ENCODE data around the gene GGNBP2.

Gene GGNBP2

DNA sequence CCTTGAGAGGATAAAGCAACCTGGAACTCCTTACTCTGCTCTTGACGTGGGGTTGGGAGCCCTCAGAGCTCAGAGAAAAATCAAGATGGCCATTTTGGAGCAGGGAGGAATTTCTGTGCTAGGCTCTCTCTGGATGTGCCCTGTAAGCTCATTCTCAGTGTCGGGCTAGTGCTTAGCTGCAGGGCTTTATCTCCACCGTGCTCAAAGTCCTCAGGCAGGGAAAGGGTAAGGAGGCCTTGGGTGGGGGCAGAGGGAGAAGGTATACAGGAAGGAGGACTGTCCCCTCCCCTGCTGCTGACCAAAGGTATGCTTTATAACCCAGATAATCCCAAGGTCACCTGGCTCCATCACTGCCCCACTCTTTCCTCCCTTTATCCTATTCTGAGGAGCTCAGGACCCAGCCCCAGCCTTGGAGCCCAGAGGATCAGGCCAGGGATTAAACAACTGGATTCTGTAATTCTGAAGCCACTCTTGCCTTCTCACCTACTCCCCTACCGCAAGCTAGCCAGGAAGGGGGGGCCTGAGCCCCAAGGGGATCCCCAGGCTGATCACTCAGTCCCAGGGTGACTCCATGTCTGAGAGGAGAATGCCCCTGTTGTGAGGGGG is 48.1 kb downstream of the GGNBP2 start:
- Histone ChIP-seq H3K27me3 (ENCODE audit: insufficient read depth, low read length, poor library complexity, severe bottlenecking) (no peaks in the 10 kb centered on the region), H3K4me3 (ENCODE audit: low read length, poor library complexity, severe bottlenecking) (peak overlapping the region; percentile 69), H3F3A (ENCODE audit: low read depth) (peaks cover 6% of the 10 kb centered on the region), H3K9me2 (replicated peaks; ENCODE audit: low read depth, low read length) (no peaks in the 10 kb centered on the region), H2AFZ (ENCODE audit: low read length) (no peak overlapping the region), H3K79me2 (ENCODE audit: insufficient read depth, low read length) (no peaks in the 10 kb centered on the region), H3K36me3 (ENCODE audit: insufficient read depth, low read length) (peaks cover 32% of the 10 kb centered on the region; the same call in 1 of the 2 replicates), H3K4me2 (ENCODE audit: low read depth, low read length, poor library complexity, severe bottlenecking) (peak overlapping the region; percentile 64), H3K4me1 (ENCODE audit: insufficient read depth, low read length, poor library complexity, severe bottlenecking) (peaks cover 4% of the 10 kb centered on the region), H4K20me1 (ENCODE audit: insufficient read depth, low read length, poor library complexity, severe bottlenecking) (peaks cover 3% of the 10 kb centered on the region), H3K9me3 (ENCODE audit: insufficient read depth, low read depth, low read length) (no peaks in the 10 kb centered on the region), H3K9ac (ENCODE audit: low read depth, low read length, poor library complexity, severe bottlenecking) (no peak overlapping the region)
- TF ChIP-seq, protein P1, sequence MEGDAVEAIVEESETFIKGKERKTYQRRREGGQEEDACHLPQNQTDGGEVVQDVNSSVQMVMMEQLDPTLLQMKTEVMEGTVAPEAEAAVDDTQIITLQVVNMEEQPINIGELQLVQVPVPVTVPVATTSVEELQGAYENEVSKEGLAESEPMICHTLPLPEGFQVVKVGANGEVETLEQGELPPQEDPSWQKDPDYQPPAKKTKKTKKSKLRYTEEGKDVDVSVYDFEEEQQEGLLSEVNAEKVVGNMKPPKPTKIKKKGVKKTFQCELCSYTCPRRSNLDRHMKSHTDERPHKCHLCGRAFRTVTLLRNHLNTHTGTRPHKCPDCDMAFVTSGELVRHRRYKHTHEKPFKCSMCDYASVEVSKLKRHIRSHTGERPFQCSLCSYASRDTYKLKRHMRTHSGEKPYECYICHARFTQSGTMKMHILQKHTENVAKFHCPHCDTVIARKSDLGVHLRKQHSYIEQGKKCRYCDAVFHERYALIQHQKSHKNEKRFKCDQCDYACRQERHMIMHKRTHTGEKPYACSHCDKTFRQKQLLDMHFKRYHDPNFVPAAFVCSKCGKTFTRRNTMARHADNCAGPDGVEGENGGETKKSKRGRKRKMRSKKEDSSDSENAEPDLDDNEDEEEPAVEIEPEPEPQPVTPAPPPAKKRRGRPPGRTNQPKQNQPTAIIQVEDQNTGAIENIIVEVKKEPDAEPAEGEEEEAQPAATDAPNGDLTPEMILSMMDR (conservative IDR thresholded peaks at IDR 0.05; ENCODE audit: low read length) = no peak
- no peak for TF ChIP-seq EZH2phosphoT487 (IDR thresholded peaks at IDR 0.05; ENCODE audit: borderline replicate concordance)

DNA sequence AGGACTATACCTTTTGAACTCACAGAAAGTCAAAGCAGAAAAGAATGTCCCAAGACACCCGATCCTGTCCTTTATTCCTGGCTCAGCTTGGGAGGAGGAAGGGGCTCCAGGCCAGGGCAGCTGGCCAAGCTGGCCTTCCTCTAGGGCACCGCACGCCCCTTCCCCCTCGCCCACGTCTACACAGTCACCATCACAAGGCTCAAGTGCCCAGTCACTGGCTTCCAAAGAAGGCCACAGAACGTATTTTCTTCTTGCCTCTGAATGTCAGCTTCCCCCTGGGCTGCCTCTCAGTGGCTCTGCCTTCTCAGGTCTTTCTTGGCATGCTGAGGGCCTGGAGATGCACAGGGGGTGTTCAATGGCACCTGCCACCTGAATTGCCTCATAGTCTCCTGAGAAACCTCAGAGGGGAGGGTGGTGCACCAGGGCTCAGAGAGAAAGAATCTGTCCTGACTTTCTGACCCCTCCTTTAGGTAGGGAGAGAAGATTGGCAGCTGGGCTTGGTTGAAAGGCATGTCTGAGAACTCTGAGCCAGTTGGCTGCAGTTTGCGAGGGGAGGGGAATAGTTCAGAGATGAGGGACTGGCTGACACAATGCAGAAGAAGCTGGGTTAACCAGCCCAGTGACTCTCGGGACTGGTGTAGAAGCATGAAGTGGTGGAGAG is 49.1 kb downstream of the GGNBP2 start:
- Histone ChIP-seq H3K79me2 (ENCODE audit: insufficient read depth, low read length) (no peaks in the 10 kb centered on the region), H3K4me1 (ENCODE audit: insufficient read depth, low read length, poor library complexity, severe bottlenecking) (peaks cover 4% of the 10 kb centered on the region), H3K9me2 (replicated peaks; ENCODE audit: low read depth, low read length) (no peaks in the 10 kb centered on the region), H3K9ac (ENCODE audit: low read depth, low read length, poor library complexity, severe bottlenecking) (no peak overlapping the region), H2AFZ (ENCODE audit: low read length) (no peak overlapping the region), H3K9me3 (ENCODE audit: insufficient read depth, low read depth, low read length) (no peaks in the 10 kb centered on the region), H3K36me3 (ENCODE audit: insufficient read depth, low read length) (peaks cover 24% of the 10 kb centered on the region; the same call in 1 of the 2 replicates), H3K4me3 (ENCODE audit: low read length, poor library complexity, severe bottlenecking) (no peak overlapping the region), H4K20me1 (ENCODE audit: insufficient read depth, low read length, poor library complexity, severe bottlenecking) (peaks cover 3% of the 10 kb centered on the region), H3K4me2 (ENCODE audit: low read depth, low read length, poor library complexity, severe bottlenecking) (no peak overlapping the region), H3K27me3 (ENCODE audit: insufficient read depth, low read length, poor library complexity, severe bottlenecking) (no peaks in the 10 kb centered on the region), H3F3A (ENCODE audit: low read depth) (peaks cover 6% of the 10 kb centered on the region)
- TF ChIP-seq, protein P1 (conservative IDR thresholded peaks at IDR 0.05; ENCODE audit: low read length) = no peak
- no peak for TF ChIP-seq EZH2phosphoT487 (IDR thresholded peaks at IDR 0.05; ENCODE audit: borderline replicate concordance)

DNA sequence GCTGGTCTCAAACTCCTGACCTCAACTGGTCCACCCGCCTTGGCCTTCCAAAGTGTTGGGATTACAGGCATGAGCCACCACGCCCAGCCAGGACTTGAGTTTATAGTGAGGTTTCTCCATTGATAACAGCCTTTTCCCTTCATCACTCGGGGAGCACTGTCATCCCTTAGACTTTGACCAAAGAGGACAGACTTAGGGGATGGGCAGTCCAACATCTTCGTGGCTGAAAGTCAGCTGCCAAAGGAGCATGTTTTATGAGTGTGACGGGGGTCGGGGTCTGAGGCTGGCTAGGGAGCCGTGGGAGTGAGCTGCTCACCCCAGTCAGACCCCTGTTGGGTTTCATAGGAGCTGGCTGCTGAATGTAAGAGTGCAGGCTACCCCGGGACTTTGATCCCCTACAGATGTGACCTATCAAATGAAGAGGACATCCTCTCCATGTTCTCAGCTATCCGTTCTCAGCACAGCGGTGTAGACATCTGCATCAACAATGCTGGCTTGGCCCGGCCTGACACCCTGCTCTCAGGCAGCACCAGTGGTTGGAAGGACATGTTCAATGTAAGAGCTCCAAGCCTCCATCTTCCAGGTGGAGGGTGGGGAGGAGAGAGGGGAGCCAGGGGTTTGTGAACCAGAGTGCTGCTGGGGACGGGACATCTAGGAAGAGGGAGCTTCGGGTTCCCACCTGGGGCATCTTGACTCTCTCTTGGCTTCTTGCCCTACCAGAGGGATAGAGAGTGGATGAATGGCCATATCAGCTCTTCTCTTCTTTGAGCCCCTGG is 50.1 kb downstream of the GGNBP2 start:
- no peaks in the 10 kb centered on the region for H3K79me2 ChIP-seq (ENCODE audit: insufficient read depth, low read length)
- peaks cover 3% of the 10 kb centered on the region for H4K20me1 ChIP-seq (ENCODE audit: insufficient read depth, low read length, poor library complexity, severe bottlenecking)
- H2AFZ ChIP-seq (ENCODE audit: low read length) = no peak overlapping the region
- H3K36me3 ChIP-seq (ENCODE audit: insufficient read depth, low read length) = peaks cover 16% of the 10 kb centered on the region; the same call in 1 of the 2 replicates
- H3K4me2 ChIP-seq (ENCODE audit: low read depth, low read length, poor library complexity, severe bottlenecking) = no peak overlapping the region
- H3K27me3 ChIP-seq (ENCODE audit: insufficient read depth, low read length, poor library complexity, severe bottlenecking) = no peaks in the 10 kb centered on the region
- no peak overlapping the region for H3K4me3 ChIP-seq (ENCODE audit: low read length, poor library complexity, severe bottlenecking)
- H3K9me2 ChIP-seq (replicated peaks; ENCODE audit: low read depth, low read length) = no peaks in the 10 kb centered on the region
- no peaks in the 10 kb centered on the region for H3K9me3 ChIP-seq (ENCODE audit: insufficient read depth, low read depth, low read length)
- peaks cover 1% of the 10 kb centered on the region; the same call in 1 of the 2 replicates for H3F3A ChIP-seq (ENCODE audit: low read depth)
- TF ChIP-seq EZH2phosphoT487 (IDR thresholded peaks at IDR 0.05; ENCODE audit: borderline replicate concordance) = no peak
- TF ChIP-seq, protein P1 (conservative IDR thresholded peaks at IDR 0.05; ENCODE audit: low read length) = no peak
- H3K9ac ChIP-seq (ENCODE audit: low read depth, low read length, poor library complexity, severe bottlenecking) = no peak overlapping the region
- H3K4me1 ChIP-seq (ENCODE audit: insufficient read depth, low read length, poor library complexity, severe bottlenecking) = peaks cover 4% of the 10 kb centered on the region
